Common myeloid progenitor, CD34-positive (primary cell): Measurements from ENCODE around the gene OTOF.

ENCODE experiments used
- CTCF ChIA-PET: fragments of 350-600 bp; sonication (Branson Sonifier 250); formaldehyde crosslinking; loops from one replicate; lab custom pipeline; 2021; ENCODE audit warnings: antibody characterized with exemption; lab: Charles Lee
- POLR2A ChIA-PET: fragments of 350-600 bp; sonication (Branson Sonifier 250); formaldehyde crosslinking; loops from one replicate; lab custom pipeline; 2021; ENCODE audit warnings: antibody characterized with exemption; lab: Charles Lee
- DNase-seq, 3 donors: peaks; one replicate each; pipeline versions ENCODE4 v3.0.0 to v3.0.0-alpha.2; 2013
- H3K27ac ChIP-seq, 2 experiments: 1 replicate in 1 of 2; 2 replicates in 1 of 2; pipeline ENCODE4 v1.7.0; 2013; ENCODE audit warnings: inconsistent platforms in 2 of 2, low read length in 2 of 2, mild to moderate bottlenecking in 2 of 2, low read depth in 1 of 2, moderate library complexity in 1 of 2; ENCODE audit not compliant: severe bottlenecking in 2 of 2, insufficient read depth in 1 of 2, poor library complexity in 1 of 2
- H3K27me3 ChIP-seq, 5 experiments: replicated peaks in 2 of 5; 1 replicate in 3 of 5; 2 replicates in 2 of 5; pipeline versions ENCODE4 v1.6.1 to v1.7.0; 2013; ENCODE audit warnings: low read length in 4 of 5, mild to moderate bottlenecking in 2 of 5, moderate library complexity in 2 of 5, inconsistent platforms in 1 of 5; ENCODE audit not compliant: insufficient read depth in 5 of 5, control insufficient read depth in 4 of 5
- H3K36me3 ChIP-seq, 4 experiments: 1 replicate in 2 of 4; 2 replicates in 2 of 4; pipeline versions ENCODE4 v1.6.1 to v1.7.0; 2013; ENCODE audit warnings: low read length in 3 of 4, control low read depth in 1 of 4, mild to moderate bottlenecking in 1 of 4; ENCODE audit not compliant: control insufficient read depth in 4 of 4, insufficient read depth in 4 of 4
- H3K4me1 ChIP-seq, 4 experiments: 1 replicate in 3 of 4; 2 replicates in 1 of 4; pipeline versions ENCODE4 v1.6.1 to v1.7.1; 2013; ENCODE audit warnings: low read length in 3 of 4, mild to moderate bottlenecking in 3 of 4, control low read depth in 1 of 4, inconsistent platforms in 1 of 4, moderate library complexity in 1 of 4; ENCODE audit not compliant: control insufficient read depth in 4 of 4, insufficient read depth in 4 of 4; ENCODE audit errors: control extremely low read depth in 1 of 4
- H3K4me3 ChIP-seq, 7 experiments: 1 replicate in 4 of 7; 2 replicates in 3 of 7; pipeline versions ENCODE4 v1.5.1 to v1.7.0; 2013; ENCODE audit warnings: mild to moderate bottlenecking in 7 of 7, low read length in 6 of 7, moderate library complexity in 6 of 7, inconsistent platforms in 2 of 7, low read depth in 2 of 7, control low read depth in 1 of 7; ENCODE audit not compliant: insufficient read depth in 4 of 7, control insufficient read depth in 1 of 7; ENCODE audit errors: extremely low read depth in 1 of 7
- H3K9me3 ChIP-seq, 5 experiments: 1 replicate in 4 of 5; 2 replicates in 1 of 5; pipeline versions ENCODE4 v1.6.1 to v1.7.1; 2013; ENCODE audit warnings: low read length in 4 of 5, mild to moderate bottlenecking in 2 of 5, inconsistent platforms in 1 of 5, low read depth in 1 of 5, moderate library complexity in 1 of 5; ENCODE audit not compliant: control insufficient read depth in 4 of 5, insufficient read depth in 2 of 5; ENCODE audit errors: control extremely low read depth in 1 of 5
- WGBS: methylation state at CpG from one replicate; pipeline ENCODE4 v1.1.5; 2013; ENCODE audit not compliant: insufficient coverage; 5-methylcytosine and 5-hydroxymethylcytosine counted together

Gene OTOF

GRCh38 chr2:26494199-26494598 lies 16.3 kb upstream of the OTOF start:
- H3K27ac ChIP-seq = no peak overlapping the region
- ChIA-PET CTCF (no interaction called here), POLR2A (no interaction called here)
- H3K36me3 ChIP-seq = no peaks in the 10 kb centered on the region
- H3K27me3 ChIP-seq = peaks cover 0 to 2% (median 0%) of the 10 kb centered on the region in 5 experiments
- H3K4me3 ChIP-seq = no peak overlapping the region
- H3K4me1 ChIP-seq = peaks cover 0 to 8% (median 0%) of the 10 kb centered on the region in 4 experiments
- H3K9me3 ChIP-seq = no peaks in the 10 kb centered on the region
- no peak for DNase-seq
- 100% methylated on average over 4 of the region's 4 CpGs for WGBS

- H3K4me3 ChIP-seq = no peak overlapping the region
- H3K36me3 ChIP-seq = no peaks in the 10 kb centered on the region
- WGBS = 97% methylated on average over 7 of the region's 10 CpGs
- peaks cover 0 to 2% (median 0%) of the 10 kb centered on the region in 5 experiments for H3K27me3 ChIP-seq
- no peak overlapping the region for H3K27ac ChIP-seq
- ChIA-PET CTCF (interaction anchor here (1.0 to 1.6 kb wide), 2 partner anchors 8 to 26 kb away, joined by 3 to 7 read pairs; no protein-coding TSS in a partner anchor), POLR2A (no interaction called here)
- peaks cover 0 to 8% (median 0%) of the 10 kb centered on the region in 4 experiments for H3K4me1 ChIP-seq
- no peak for DNase-seq
- H3K9me3 ChIP-seq = no peaks in the 10 kb centered on the region
These were observed 15.6 kb upstream of the OTOF start for GRCh38 chr2:26493566-26493965.

GRCh38 chr2:26492749-26493515 lies 15.0 kb upstream of the OTOF start:
- peak in 2 of 3 donors; percentile 35 to 38 for DNase-seq
- Histone ChIP-seq H3K27me3 (peaks cover 0 to 2% (median 0%) of the 10 kb centered on the region in 5 experiments), H3K27ac (no peak overlapping the region), H3K36me3 (no peaks in the 10 kb centered on the region), H3K4me1 (peaks cover 0 to 8% (median 0%) of the 10 kb centered on the region in 4 experiments), H3K9me3 (no peaks in the 10 kb centered on the region), H3K4me3 (no peak overlapping the region)
- ChIA-PET CTCF (interaction anchor here (1.0 to 1.9 kb wide), 4 partner anchors 9 to 27 kb away, joined by 3 to 7 read pairs (median 6); no protein-coding TSS in a partner anchor), POLR2A (interaction anchor here (0.6 kb wide), 1 partner anchor 684 kb away, joined by 3 read pairs; no protein-coding TSS in a partner anchor)
- 75% methylated on average over 6 of the region's 7 CpGs for WGBS

- WGBS = 92% methylated on average over 8 of the region's 8 CpGs
- POLR2A ChIA-PET = no interaction called here
- CTCF ChIA-PET = interaction anchor here (0.9 to 1.9 kb wide), 5 partner anchors 10 to 65 kb away, joined by 3 to 7 read pairs (median 5); no protein-coding TSS in a partner anchor
These were observed 13.7 kb upstream of the OTOF start for GRCh38 chr2:26491563-26492167.

GRCh38 chr2:26489213-26489850 lies 11.4 kb upstream of the OTOF start:
- Histone ChIP-seq H3K27ac (no peak overlapping the region), H3K9me3 (no peaks in the 10 kb centered on the region), H3K27me3 (peaks cover 0 to 3% (median 0%) of the 10 kb centered on the region in 5 experiments), H3K4me3 (no peak overlapping the region), H3K36me3 (no peaks in the 10 kb centered on the region), H3K4me1 (peaks cover 0 to 8% (median 0%) of the 10 kb centered on the region in 4 experiments)
- POLR2A ChIA-PET = no interaction called here
- CTCF ChIA-PET = no interaction called here
- DNase-seq = no peak
- WGBS = 98% methylated on average over 18 of the region's 19 CpGs

More at GRCh38 chr2:26491563-26492167, 13.7 kb upstream of the OTOF start:
- Histone ChIP-seq H3K4me1 (peaks cover 0 to 8% (median 0%) of the 10 kb centered on the region in 4 experiments), H3K36me3 (no peaks in the 10 kb centered on the region), H3K4me3 (no peak overlapping the region), H3K27ac (no peak overlapping the region), H3K9me3 (no peaks in the 10 kb centered on the region), H3K27me3 (peaks cover 0 to 2% (median 0%) of the 10 kb centered on the region in 5 experiments)
- no peak for DNase-seq

- POLR2A ChIA-PET = no interaction called here
- Histone ChIP-seq H3K27me3 (peaks cover 0 to 3% (median 0%) of the 10 kb centered on the region in 5 experiments), H3K4me1 (peaks cover 0 to 8% (median 0%) of the 10 kb centered on the region in 4 experiments), H3K4me3 (no peak overlapping the region), H3K9me3 (no peaks in the 10 kb centered on the region), H3K27ac (no peak overlapping the region), H3K36me3 (no peaks in the 10 kb centered on the region)
- no peak for DNase-seq
- 95% methylated on average over 19 of the region's 20 CpGs for WGBS
- CTCF ChIA-PET = interaction anchor here (1.7 kb wide), 1 partner anchor 14 kb away, joined by 7 read pairs; no protein-coding TSS in a partner anchor
These were observed 10.7 kb upstream of the OTOF start for GRCh38 chr2:26488463-26489212.
